Mucosa of descending colon (tissue), 3 donors: ENCODE measurements around the gene OR6S1. TPM values are rescaled to one million over a fixed set of nuclear protein-coding genes. Genes with fewer than 3 reads are reported as not detected.

Experiments used
- ATAC-seq: fragments of 200-7000 bp; cut with Tn5 transposase; one replicate; pipeline ENCODE4 v1.9.1; 2020; ENCODE audit warnings: mild to moderate bottlenecking, moderate library complexity
- DNase-seq, 3 donors: peaks; one replicate each; pipeline ENCODE4 v3.0.0-alpha.2; 2020
- H3K36me3 ChIP-seq: fragments of 200-600 bp; one replicate; pipeline ENCODE4 v1.8.0; 2021; ENCODE audit warnings: low read depth, mild to moderate bottlenecking
- H3K4me1 ChIP-seq: fragments of 200-600 bp; one replicate; pipeline ENCODE4 v1.8.0; 2021; ENCODE audit warnings: low read depth, mild to moderate bottlenecking
- H3K4me3 ChIP-seq: fragments of 200-600 bp; one replicate; pipeline ENCODE4 v1.8.0; 2021; ENCODE audit warnings: mild to moderate bottlenecking
- H3K9me3 ChIP-seq: fragments of 200-600 bp; one replicate; pipeline ENCODE4 v1.8.0; 2021; ENCODE audit warnings: mild to moderate bottlenecking
- intact Hi-C, 2 donors: fragments of 100-400 bp; cut with DNase I in 1 of 2; cut with micrococcal nuclease in 1 of 2; formaldehyde crosslinking; loops; one replicate each; pipeline versions ENCODE4 v1.11.0 to v1.11.1; 2022; cut with DNase I, micrococcal nuclease
- total RNA-seq, 3 donors: library from RNA; stranded (reverse); fragmentation: NEBNext Ultra II Directional in 2 of 3; extraction: Animal tissue kit (Norgen Biotek cat#: 25700) in 2 of 3; gene quantifications; one replicate each; pipeline versions ENCODE4 v1.2.1 to v1.2.4, GENCODE V29; 2021 to 2023
- TF ChIP-seq, protein P1 (sequence below): fragments of 200-600 bp; IDR thresholded peaks from one replicate; pipeline ENCODE4 v1.8.0; 2022; ENCODE audit warnings: antibody characterized with exemption, mild to moderate bottlenecking
- donor health status: DM: no; HTN: no; CAD: no; lungs with moderate emphysema.
- donor health status: DM: no; HTN: no; CAD: no.
- donor health status: DM: no; HTN: yes; CAD: no.

OR6S1 gene
- total RNA-seq, 3 donors from 2014 or later = not detected

DNA sequence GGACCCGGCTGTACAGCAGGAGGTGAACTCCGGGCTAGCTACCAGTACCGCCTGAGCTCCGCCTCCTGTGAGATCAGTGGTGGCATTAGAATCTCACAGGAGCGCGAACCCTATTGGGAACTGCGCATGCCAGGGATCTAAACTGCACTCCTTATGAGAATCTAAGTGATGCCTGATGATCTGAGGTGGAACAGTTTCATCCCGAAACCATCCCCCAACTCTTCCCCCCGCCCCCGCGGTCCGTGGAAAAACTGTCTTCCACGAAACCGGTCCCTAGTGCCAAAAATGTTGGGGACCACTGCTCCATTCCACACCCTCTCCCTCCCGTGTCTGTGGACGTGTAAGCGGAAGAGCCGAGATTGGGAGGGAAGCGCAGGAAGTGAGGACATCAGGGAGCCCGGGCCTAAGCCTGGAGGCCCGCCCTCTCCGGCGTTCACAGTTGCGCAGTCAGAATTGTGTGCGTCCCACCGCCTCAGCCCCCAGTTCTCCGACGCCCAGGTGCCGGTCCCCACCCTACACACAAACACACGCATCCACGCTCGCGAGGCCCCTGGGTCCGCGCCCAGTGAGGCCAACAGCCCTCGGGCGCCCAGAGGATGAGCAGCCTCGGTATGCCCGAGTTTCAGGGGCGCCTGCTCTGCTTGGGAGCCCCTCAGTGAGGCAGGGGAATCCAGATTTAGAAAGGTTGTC, 41.1 kb upstream of the OR6S1 start:
- TF ChIP-seq, protein P1, sequence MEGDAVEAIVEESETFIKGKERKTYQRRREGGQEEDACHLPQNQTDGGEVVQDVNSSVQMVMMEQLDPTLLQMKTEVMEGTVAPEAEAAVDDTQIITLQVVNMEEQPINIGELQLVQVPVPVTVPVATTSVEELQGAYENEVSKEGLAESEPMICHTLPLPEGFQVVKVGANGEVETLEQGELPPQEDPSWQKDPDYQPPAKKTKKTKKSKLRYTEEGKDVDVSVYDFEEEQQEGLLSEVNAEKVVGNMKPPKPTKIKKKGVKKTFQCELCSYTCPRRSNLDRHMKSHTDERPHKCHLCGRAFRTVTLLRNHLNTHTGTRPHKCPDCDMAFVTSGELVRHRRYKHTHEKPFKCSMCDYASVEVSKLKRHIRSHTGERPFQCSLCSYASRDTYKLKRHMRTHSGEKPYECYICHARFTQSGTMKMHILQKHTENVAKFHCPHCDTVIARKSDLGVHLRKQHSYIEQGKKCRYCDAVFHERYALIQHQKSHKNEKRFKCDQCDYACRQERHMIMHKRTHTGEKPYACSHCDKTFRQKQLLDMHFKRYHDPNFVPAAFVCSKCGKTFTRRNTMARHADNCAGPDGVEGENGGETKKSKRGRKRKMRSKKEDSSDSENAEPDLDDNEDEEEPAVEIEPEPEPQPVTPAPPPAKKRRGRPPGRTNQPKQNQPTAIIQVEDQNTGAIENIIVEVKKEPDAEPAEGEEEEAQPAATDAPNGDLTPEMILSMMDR = no peak
- H3K4me1 ChIP-seq = peaks cover 43% of the 10 kb centered on the region
- no peaks in the 10 kb centered on the region for H3K9me3 ChIP-seq
- no peaks in the 10 kb centered on the region for H3K36me3 ChIP-seq
- peak overlapping the region; percentile 52 for H3K4me3 ChIP-seq
- intact Hi-C loops = loop anchor here (5.0 to 10.0 kb wide), 4 partner anchors 70 to 422 kb away; partner anchors contain the start of genes CCNB1IP1 (in 1 of the 2), TEP1 (in 1 of the 2) and TMEM253 (in 1 of the 2)
- DNase-seq (peak; percentile 88 to 91 (median 89)), ATAC-seq (peak; percentile 68)

DNA sequence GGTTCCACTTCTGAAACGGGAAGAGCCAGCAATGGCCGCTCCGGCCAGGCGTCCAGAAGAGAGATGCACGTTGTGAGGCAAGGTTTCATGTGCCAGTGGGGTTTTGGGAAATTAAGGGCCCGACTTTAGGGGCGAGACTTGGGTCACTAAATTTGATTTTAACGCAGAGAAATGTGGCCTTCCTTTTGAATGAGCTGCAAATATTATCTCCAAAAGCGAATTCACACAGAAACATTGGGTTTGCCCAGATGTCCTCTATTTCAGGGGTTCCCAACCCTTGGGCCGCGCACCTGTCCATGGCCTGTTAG, 40.6 kb upstream of the OR6S1 start:
- H3K4me1 ChIP-seq = peaks cover 42% of the 10 kb centered on the region
- H3K4me3 ChIP-seq = peak overlapping the region; percentile 52
- DNase-seq (no peak), ATAC-seq (no peak)
- no peaks in the 10 kb centered on the region for H3K9me3 ChIP-seq
- TF ChIP-seq, protein P1 = no peak
- intact Hi-C loops = loop anchor here (5.0 to 10.0 kb wide), 4 partner anchors 70 to 423 kb away; partner anchors contain the start of genes CCNB1IP1 (in 1 of the 2), TEP1 (in 1 of the 2) and TMEM253 (in 1 of the 2)
- no peaks in the 10 kb centered on the region for H3K36me3 ChIP-seq

DNA sequence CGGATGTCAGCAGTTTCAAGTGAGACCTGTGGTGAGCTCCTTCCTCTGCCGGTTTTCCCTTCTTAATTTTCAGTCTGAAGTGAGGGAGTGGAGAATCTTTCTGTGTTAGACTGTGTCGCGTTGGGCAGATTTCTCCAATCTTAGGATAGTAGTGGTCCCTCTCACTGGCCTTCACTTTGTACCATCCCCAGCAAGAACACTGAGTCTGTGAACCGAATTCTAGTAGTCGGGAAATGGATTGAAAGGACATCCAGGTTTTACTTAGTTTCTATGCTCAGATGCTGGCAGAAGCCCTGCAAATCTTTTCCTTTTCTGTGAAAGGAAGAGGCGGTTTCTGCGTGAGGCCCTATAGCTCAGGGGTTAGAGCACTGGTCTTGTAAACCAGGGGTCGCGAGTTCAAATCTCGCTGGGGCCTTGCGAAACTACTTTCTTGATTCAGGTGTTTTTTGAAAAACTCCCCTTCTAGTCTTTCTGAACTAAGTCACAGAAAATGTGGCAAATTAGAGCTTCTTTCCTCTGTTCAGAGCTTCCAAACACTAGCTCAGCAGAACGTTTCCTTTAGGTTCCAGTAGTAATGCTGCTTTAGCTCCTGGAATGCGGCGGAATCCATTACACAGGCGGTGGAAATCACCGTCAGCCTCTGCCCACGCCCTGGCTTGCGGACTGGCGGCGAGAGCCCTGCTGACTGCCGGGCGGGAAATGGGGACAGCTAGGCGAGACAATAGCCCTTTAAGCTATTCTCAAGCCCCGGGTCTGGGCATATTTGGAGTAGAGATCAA, 40.0 kb upstream of the OR6S1 start:
- Histone ChIP-seq H3K4me1 (peaks cover 36% of the 10 kb centered on the region), H3K9me3 (no peaks in the 10 kb centered on the region), H3K36me3 (no peaks in the 10 kb centered on the region), H3K4me3 (peak overlapping the region; percentile 52)
- intact Hi-C loops = loop anchor here (5.0 to 10.0 kb wide), 4 partner anchors 69 to 423 kb away; partner anchors contain the start of genes CCNB1IP1 (in 1 of the 2), TEP1 (in 1 of the 2) and TMEM253 (in 1 of the 2)
- TF ChIP-seq, protein P1 = no peak
- ATAC-seq (peak; percentile 29), DNase-seq (peak; percentile 76 to 87 (median 80))

DNA sequence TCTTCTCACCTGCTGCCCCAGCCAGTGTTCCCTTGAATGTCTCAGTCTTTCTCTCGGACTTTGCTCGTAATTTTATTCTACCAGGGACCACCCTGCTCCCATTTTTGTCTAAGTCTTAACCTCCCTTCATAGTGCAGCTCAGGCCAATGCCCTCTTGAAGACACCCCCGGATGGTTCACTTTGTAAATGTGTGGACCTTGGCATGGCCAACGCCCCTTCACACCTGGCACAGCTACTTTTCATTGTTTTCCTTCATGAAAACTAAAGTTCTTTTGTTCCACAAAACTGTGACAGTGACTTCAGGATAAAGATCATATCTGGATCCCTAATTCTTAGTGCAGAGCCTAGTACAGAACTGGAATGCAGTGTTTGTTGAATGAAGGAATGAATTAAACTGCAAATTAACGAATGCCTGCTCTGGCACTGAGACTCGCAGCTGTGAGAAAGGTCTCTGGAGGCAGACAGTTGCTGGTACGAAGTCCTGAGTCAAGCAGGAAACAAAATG, 39.4 kb upstream of the OR6S1 start:
- H3K9me3 ChIP-seq = no peaks in the 10 kb centered on the region
- H3K36me3 ChIP-seq = no peaks in the 10 kb centered on the region
- intact Hi-C loops = loop anchor here (5.0 to 10.0 kb wide), 4 partner anchors 69 to 424 kb away; partner anchors contain the start of genes CCNB1IP1 (in 1 of the 2), TEP1 (in 1 of the 2) and TMEM253 (in 1 of the 2)
- ATAC-seq (peak; percentile 37), DNase-seq (peak in 2 of 3 donors; percentile 65 to 81)
- peaks cover 30% of the 10 kb centered on the region for H3K4me1 ChIP-seq
- TF ChIP-seq, protein P1 = no peak
- no peak overlapping the region for H3K4me3 ChIP-seq

DNA sequence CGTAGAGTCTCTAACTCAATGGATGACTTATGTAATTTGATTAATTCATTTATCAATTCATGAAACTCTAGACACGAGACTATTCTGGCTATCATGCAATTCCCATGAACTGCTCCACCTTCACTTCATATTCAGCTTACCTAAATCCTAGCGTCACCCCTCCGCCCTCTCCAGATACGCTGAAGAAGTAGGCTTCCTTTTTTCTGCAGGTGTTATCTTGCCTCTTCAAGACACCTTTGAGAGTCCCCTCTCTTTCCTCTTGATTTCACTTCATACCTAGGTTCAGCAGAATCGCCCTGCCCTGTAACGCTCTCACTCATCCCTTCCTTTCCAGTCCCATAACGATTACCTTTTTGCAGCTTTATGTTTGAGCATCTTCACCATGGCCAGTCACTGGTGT, 38.9 kb upstream of the OR6S1 start:
- Histone ChIP-seq H3K4me3 (no peak overlapping the region), H3K9me3 (no peaks in the 10 kb centered on the region), H3K36me3 (no peaks in the 10 kb centered on the region), H3K4me1 (peaks cover 27% of the 10 kb centered on the region)
- ATAC-seq (no peak), DNase-seq (no peak)
- TF ChIP-seq, protein P1 = no peak
- intact Hi-C loops = loop anchor here (5.0 to 10.0 kb wide), 4 partner anchors 68 to 424 kb away; partner anchors contain the start of genes CCNB1IP1 (in 1 of the 2), TEP1 (in 1 of the 2) and TMEM253 (in 1 of the 2)
